GM18499 (cell line): Measurements from ENCODE around the gene BLZF1.
A peak's percentile ranks its signal among the peaks of the same experiment; 100 is the strongest.
"Not testable (repeated sequence)": the region's sequence is repeated elsewhere in the genome, so short reads cannot be mapped to it uniquely, and the experiment has no call there.

Experiments used
- ATAC-seq: cut with Tn5 transposase; IDR thresholded peaks from one replicate; pipeline ENCODE4 v1.9.1; 2021; ENCODE audit warnings: moderate number of reproducible peaks; ENCODE audit not compliant: insufficient read depth, unreplicated experiment

Gene BLZF1

GRCh38 chr1:169348383-169349036, 19.5 kb upstream of the BLZF1 start:
- ATAC-seq = no peak

GRCh38 chr1:169360415-169360814, 7.6 kb upstream of the BLZF1 start:
- ATAC-seq = no peak

- no peak for ATAC-seq
These were observed 6.7 kb upstream of the BLZF1 start for GRCh38 chr1:169361281-169361680.

GRCh38 chr1:169363046-169363730, 4.8 kb upstream of the BLZF1 start:
- ATAC-seq = peak; percentile 40

- no peak for ATAC-seq
These were observed 3.0 kb upstream of the BLZF1 start for GRCh38 chr1:169364948-169365347.

- ATAC-seq = no peak
These were observed 804 bp upstream of the BLZF1 start for GRCh38 chr1:169367096-169367685.

GRCh38 chr1:169368406-169368769, 393 bp downstream of the BLZF1 start:
- no peak for ATAC-seq

GRCh38 chr1:169371404-169371803, 3.4 kb downstream of the BLZF1 start:
- ATAC-seq = no peak

- no peak for ATAC-seq
These were observed 13.2 kb downstream of the BLZF1 start for GRCh38 chr1:169381162-169381561.

- ATAC-seq = no peak
These were observed 15.5 kb downstream of the BLZF1 start for GRCh38 chr1:169383449-169383848.

- ATAC-seq = no peak
These were observed 19.4 kb downstream of the BLZF1 start for GRCh38 chr1:169387399-169387798.

- ATAC-seq = peak; percentile 84
These were observed 22.3 kb downstream of the BLZF1 start for GRCh38 chr1:169390303-169390702.

GRCh38 chr1:169392406-169392805, 24.4 kb downstream of the BLZF1 start:
- ATAC-seq = no peak

GRCh38 chr1:169395955-169396354, 28.0 kb downstream of the BLZF1 start:
- no peak for ATAC-seq

GRCh38 chr1:169402578-169402977, 34.6 kb downstream of the BLZF1 start:
- not testable (repeated sequence) for ATAC-seq

GRCh38 chr1:169408340-169408739, 40.3 kb downstream of the BLZF1 start:
- ATAC-seq = not testable (repeated sequence)

GRCh38 chr1:169414952-169415351, 47.0 kb downstream of the BLZF1 start:
- no peak for ATAC-seq

GRCh38 chr1:169421309-169421708, 53.3 kb downstream of the BLZF1 start:
- no peak for ATAC-seq

- ATAC-seq = no peak
These were observed 58.2 kb downstream of the BLZF1 start for GRCh38 chr1:169426174-169426705.

GRCh38 chr1:169427081-169427641, 59.2 kb downstream of the BLZF1 start, which contains the start of gene CCDC181:
TSS of gene CCDC181 (minus strand) at chr1:169427474. CDS start at chr1:169424927, 2,547 bp downstream.
- no peak for ATAC-seq
